Thyroid gland (tissue), 4 donors: ENCODE measurements around the gene ZIC1.

Experiments used
- CTCF ChIP-seq, 6 experiments: fragments of 200-600 bp in 3 of 6; fragments of 450-650 bp in 3 of 6; sonication (generic) in 3 of 6; IDR thresholded peaks; one replicate each; pipeline ENCODE4 v1.5.1; 2016 to 2019; ENCODE audit warnings: antibody characterized with exemption in 6 of 6, mild to moderate bottlenecking in 2 of 6, inconsistent platforms in 1 of 6, moderate library complexity in 1 of 6
- POLR2A ChIP-seq, 2 donors: fragments of 450-650 bp; IDR thresholded peaks; one replicate each; pipeline ENCODE4 v1.6.1; 2017; ENCODE audit warnings: antibody characterized with exemption in 2 of 2, mild to moderate bottlenecking in 2 of 2, moderate library complexity in 1 of 2

- no peak for TF ChIP-seq CTCF (IDR thresholded peaks at IDR 0.05)
- no peak for TF ChIP-seq POLR2A (IDR thresholded peaks at IDR 0.05)
Observed at GRCh38 chr3:147406028-147406931, 2.9 kb upstream of the ZIC1 start, which contains the start of gene ZIC4.
